Glomerular visceral epithelial cell (primary cell): ENCODE results near the gene PAH.
A peak's percentile ranks its signal among the peaks of the same experiment; 100 is the strongest.
"Not testable (repeated sequence)": the region's sequence is repeated elsewhere in the genome, so short reads cannot be mapped to it uniquely, and the experiment has no call there.

Experiments used
- DNase-seq: peaks from one replicate; pipeline ENCODE4 v3.0.0-alpha.2; 2016; ENCODE audit errors: extremely low spot score

Gene PAH

GRCh38 chr12:102900389-102900788, 16.7 kb downstream of the PAH start:
- DNase-seq = no peak

- DNase-seq = no peak
Measured at GRCh38 chr12:102896067-102896466, 21.0 kb downstream of the PAH start.

GRCh38 chr12:102891756-102892155, 25.3 kb downstream of the PAH start:
- DNase-seq = no peak

- DNase-seq = no peak
Measured at GRCh38 chr12:102888511-102888910, 28.5 kb downstream of the PAH start.

- no peak for DNase-seq
Measured at GRCh38 chr12:102885043-102885932, 31.8 kb downstream of the PAH start.

GRCh38 chr12:102883204-102883799, 33.7 kb downstream of the PAH start:
- peak; percentile 30 for DNase-seq

GRCh38 chr12:102880783-102881182, 36.3 kb downstream of the PAH start:
- no peak for DNase-seq

- DNase-seq = peak; percentile 48
Measured at GRCh38 chr12:102879144-102879763, 37.8 kb downstream of the PAH start.

GRCh38 chr12:102876883-102877282, 40.2 kb downstream of the PAH start:
- DNase-seq = no peak

- DNase-seq = no peak
Measured at GRCh38 chr12:102874819-102875218, 42.2 kb downstream of the PAH start.

- no peak for DNase-seq
Measured at GRCh38 chr12:102873077-102873476, 44.0 kb downstream of the PAH start.

- DNase-seq = no peak
Measured at GRCh38 chr12:102871014-102871413, 46.0 kb downstream of the PAH start.

- no peak for DNase-seq
Measured at GRCh38 chr12:102869571-102869970, 47.5 kb downstream of the PAH start.

- DNase-seq = no peak
Measured at GRCh38 chr12:102865821-102866615, 51.0 kb downstream of the PAH start.

GRCh38 chr12:102862486-102862885, 54.6 kb downstream of the PAH start:
- DNase-seq = no peak

GRCh38 chr12:102851246-102851645, 65.8 kb downstream of the PAH start:
- no peak for DNase-seq

GRCh38 chr12:102849722-102850447, 67.2 kb downstream of the PAH start:
- DNase-seq = no peak

GRCh38 chr12:102848832-102849231, 68.2 kb downstream of the PAH start:
- DNase-seq = no peak

- DNase-seq = no peak
Measured at GRCh38 chr12:102847131-102847530, 69.9 kb downstream of the PAH start.

GRCh38 chr12:102833687-102834441, 83.2 kb downstream of the PAH start:
- DNase-seq = no peak

GRCh38 chr12:102832826-102833225, 84.2 kb downstream of the PAH start:
- not testable (repeated sequence) for DNase-seq
